Activated T-helper 2 cell treated with anti-CD3 and anti-CD28 coated beads, Interferon-gamma antibody, Interleukin-2, Interleukin-4, amounts not matched to agents 10 μg/mL and 5 μg/mL and 100 μg/mL, durations not matched to agents 14 hours and 24 hours and 36 hours (primary cell): Measurements from ENCODE around the gene KDM4C. TPM values are rescaled to one million over a fixed set of nuclear protein-coding genes. Genes with fewer than 3 reads are reported as not detected.

Experiments used
- DNase-seq: peaks from one replicate; pipeline ENCODE4 v3.0.0; 2021; ENCODE audit warnings: low spot score
- H3K27ac Mint-ChIP-seq: one replicate; pipeline ENCODE4 v1.8.0; 2021; ENCODE audit warnings: mixed read lengths
- H3K27me3 Mint-ChIP-seq: one replicate; pipeline ENCODE4 v1.8.0; 2021; ENCODE audit warnings: low read depth, mixed read lengths
- H3K36me3 Mint-ChIP-seq: one replicate; pipeline ENCODE4 v1.8.0; 2021; ENCODE audit warnings: low read depth, mixed read lengths
- H3K4me1 Mint-ChIP-seq: one replicate; pipeline ENCODE4 v1.8.0; 2021; ENCODE audit warnings: low read depth, mixed read lengths
- H3K4me3 Mint-ChIP-seq: one replicate; pipeline ENCODE4 v1.8.0; 2021; ENCODE audit warnings: low read depth, mild to moderate bottlenecking, moderate library complexity, mixed read lengths
- H3K9me3 Mint-ChIP-seq: one replicate; pipeline ENCODE4 v1.8.0; 2021; ENCODE audit warnings: mixed read lengths
- intact Hi-C: fragments of 100-400 bp; cut with micrococcal nuclease; formaldehyde crosslinking; loops from one replicate; pipeline ENCODE4 v1.15.1; 2023
- total RNA-seq: library from RNA; stranded (reverse); gene quantifications from 2 replicates; pipeline ENCODE4 v1.2.3, GENCODE V29; 2022

Gene KDM4C
- total RNA-seq, 1 donor from 2014 or later, result 38.4 TPM

GRCh38 chr9:6855860-6856259 is 98.1 kb downstream of the KDM4C start:
- no peak overlapping the region for H3K4me3 Mint-ChIP-seq
- intact Hi-C loops, result no loop called here
- H3K9me3 Mint-ChIP-seq, result no peaks in the 10 kb centered on the region
- peaks cover 5% of the 10 kb centered on the region for H3K4me1 Mint-ChIP-seq
- peaks cover 45% of the 10 kb centered on the region for H3K36me3 Mint-ChIP-seq
- no peaks in the 10 kb centered on the region for H3K27me3 Mint-ChIP-seq
- H3K27ac Mint-ChIP-seq, result no peak overlapping the region
- DNase-seq, result no peak

- Mint-ChIP-seq H3K27me3 (no peaks in the 10 kb centered on the region), H3K4me1 (peaks cover 8% of the 10 kb centered on the region), H3K9me3 (peaks cover 20% of the 10 kb centered on the region), H3K36me3 (peaks cover 46% of the 10 kb centered on the region), H3K4me3 (no peak overlapping the region), H3K27ac (no peak overlapping the region)
- intact Hi-C loops, result no loop called here
- no peak for DNase-seq
Measured at GRCh38 chr9:6864102-6864501, 106.3 kb downstream of the KDM4C start.

GRCh38 chr9:6869081-6869948 is 111.5 kb downstream of the KDM4C start:
- no peak for DNase-seq
- Mint-ChIP-seq H3K27ac (no peak overlapping the region), H3K4me1 (peaks cover 9% of the 10 kb centered on the region), H3K36me3 (peaks cover 47% of the 10 kb centered on the region), H3K4me3 (no peak overlapping the region), H3K9me3 (peaks cover 11% of the 10 kb centered on the region), H3K27me3 (no peaks in the 10 kb centered on the region)
- intact Hi-C loops, result no loop called here

- H3K4me1 Mint-ChIP-seq, result peaks cover 13% of the 10 kb centered on the region
- H3K27me3 Mint-ChIP-seq, result no peaks in the 10 kb centered on the region
- intact Hi-C loops, result no loop called here
- H3K9me3 Mint-ChIP-seq, result peaks cover 4% of the 10 kb centered on the region
- DNase-seq, result no peak
- H3K4me3 Mint-ChIP-seq, result no peak overlapping the region
- no peak overlapping the region for H3K27ac Mint-ChIP-seq
- H3K36me3 Mint-ChIP-seq, result peaks cover 41% of the 10 kb centered on the region
Measured at GRCh38 chr9:6870149-6870548, 112.4 kb downstream of the KDM4C start.

GRCh38 chr9:6870650-6871477 is 113.1 kb downstream of the KDM4C start:
- Mint-ChIP-seq H3K4me1 (peaks cover 18% of the 10 kb centered on the region), H3K4me3 (no peak overlapping the region), H3K27ac (no peak overlapping the region), H3K36me3 (peaks cover 38% of the 10 kb centered on the region), H3K9me3 (no peaks in the 10 kb centered on the region), H3K27me3 (no peaks in the 10 kb centered on the region)
- no peak for DNase-seq
- intact Hi-C loops, result no loop called here

- Mint-ChIP-seq H3K36me3 (peaks cover 29% of the 10 kb centered on the region), H3K27ac (no peak overlapping the region)
Measured at GRCh38 chr9:6873857-6874256, 116.1 kb downstream of the KDM4C start.

GRCh38 chr9:6876195-6876894 is 118.6 kb downstream of the KDM4C start:
- Mint-ChIP-seq H3K4me1 (peaks cover 22% of the 10 kb centered on the region), H3K9me3 (no peaks in the 10 kb centered on the region), H3K36me3 (peaks cover 23% of the 10 kb centered on the region), H3K27ac (no peak overlapping the region), H3K4me3 (no peak overlapping the region), H3K27me3 (no peaks in the 10 kb centered on the region)
- no peak for DNase-seq
- intact Hi-C loops, result no loop called here

More at GRCh38 chr9:6873857-6874256, 116.1 kb downstream of the KDM4C start:
- Mint-ChIP-seq H3K9me3 (no peaks in the 10 kb centered on the region), H3K27me3 (no peaks in the 10 kb centered on the region), H3K4me3 (no peak overlapping the region), H3K4me1 (peaks cover 21% of the 10 kb centered on the region)
- intact Hi-C loops, result no loop called here
- DNase-seq, result no peak

- Mint-ChIP-seq H3K9me3 (no peaks in the 10 kb centered on the region), H3K4me3 (no peak overlapping the region), H3K27me3 (no peaks in the 10 kb centered on the region), H3K27ac (no peak overlapping the region), H3K4me1 (peaks cover 22% of the 10 kb centered on the region), H3K36me3 (peaks cover 24% of the 10 kb centered on the region)
- intact Hi-C loops, result no loop called here
- DNase-seq, result no peak
Measured at GRCh38 chr9:6877671-6878161, 119.9 kb downstream of the KDM4C start.

GRCh38 chr9:6880626-6881025 is 122.9 kb downstream of the KDM4C start:
- Mint-ChIP-seq H3K27ac (no peak overlapping the region), H3K9me3 (no peaks in the 10 kb centered on the region), H3K27me3 (no peaks in the 10 kb centered on the region), H3K4me3 (no peak overlapping the region), H3K36me3 (peaks cover 17% of the 10 kb centered on the region), H3K4me1 (peaks cover 10% of the 10 kb centered on the region)
- DNase-seq, result no peak
- intact Hi-C loops, result no loop called here

GRCh38 chr9:6884101-6884500 is 126.3 kb downstream of the KDM4C start:
- no peak for DNase-seq

GRCh38 chr9:6884990-6885389 is 127.2 kb downstream of the KDM4C start:
- Mint-ChIP-seq H3K4me1 (peaks cover 8% of the 10 kb centered on the region), H3K27me3 (no peaks in the 10 kb centered on the region), H3K9me3 (no peaks in the 10 kb centered on the region), H3K27ac (no peak overlapping the region), H3K4me3 (no peak overlapping the region), H3K36me3 (peaks cover 30% of the 10 kb centered on the region)
- intact Hi-C loops, result no loop called here
- DNase-seq, result no peak

More at GRCh38 chr9:6884101-6884500, 126.3 kb downstream of the KDM4C start:
- intact Hi-C loops, result no loop called here
- Mint-ChIP-seq H3K9me3 (no peaks in the 10 kb centered on the region), H3K27ac (no peak overlapping the region), H3K27me3 (no peaks in the 10 kb centered on the region), H3K4me1 (peaks cover 3% of the 10 kb centered on the region), H3K36me3 (peaks cover 22% of the 10 kb centered on the region), H3K4me3 (no peak overlapping the region)

GRCh38 chr9:6887051-6887450 is 129.3 kb downstream of the KDM4C start:
- Mint-ChIP-seq H3K4me3 (no peak overlapping the region), H3K4me1 (peaks cover 13% of the 10 kb centered on the region), H3K9me3 (no peaks in the 10 kb centered on the region), H3K36me3 (peaks cover 39% of the 10 kb centered on the region), H3K27ac (no peak overlapping the region), H3K27me3 (no peaks in the 10 kb centered on the region)
- intact Hi-C loops, result no loop called here
- DNase-seq, result no peak
